ENCODE results near the gene PPP1R1C.

- TF ChIP-seq CTCF (IDR thresholded peaks at IDR 0.05) (no peak), POLR2A (IDR thresholded peaks at IDR 0.05) (no peak)
These were observed 179.0 kb downstream of the PPP1R1C start for GRCh38 chr2:182164686-182165085.

Data from uterus (tissue), 2 donors.